Lower lobe of right lung (tissue), 2 donors: ENCODE data around the gene PSMG4. TPM values are rescaled to one million over a fixed set of nuclear protein-coding genes. Genes with fewer than 3 reads are reported as not detected.

Experiments
- ATAC-seq, 2 donors: fragments of 200-7000 bp; cut with Tn5 transposase; one replicate each; pipeline ENCODE4 v1.9.1; 2020 to 2022; ENCODE audit warnings: mild to moderate bottlenecking in 2 of 2, moderate library complexity in 2 of 2
- DNase-seq: peaks from one replicate; pipeline ENCODE4 v3.0.0-alpha.2; 2020
- H3K27ac ChIP-seq: fragments of 200-600 bp; one replicate; pipeline ENCODE4 v1.8.0; 2022
- H3K27me3 ChIP-seq: fragments of 200-600 bp; one replicate; pipeline ENCODE4 v1.8.0; 2022; ENCODE audit warnings: low read depth
- H3K36me3 ChIP-seq: fragments of 200-600 bp; one replicate; pipeline ENCODE4 v1.8.0; 2022; ENCODE audit warnings: mild to moderate bottlenecking
- H3K4me1 ChIP-seq: fragments of 200-600 bp; one replicate; pipeline ENCODE4 v1.8.0; 2022
- H3K4me3 ChIP-seq: fragments of 200-600 bp; one replicate; pipeline ENCODE4 v1.8.0; 2022; ENCODE audit warnings: mild to moderate bottlenecking
- H3K9me3 ChIP-seq: fragments of 200-600 bp; one replicate; pipeline ENCODE4 v1.8.0; 2022
- CTCF ChIP-seq: fragments of 200-600 bp; IDR thresholded peaks from one replicate; pipeline ENCODE4 v1.8.0; 2022; ENCODE audit warnings: antibody characterized with exemption, mild to moderate bottlenecking
- intact Hi-C: fragments of 100-400 bp; cut with DNase I; formaldehyde crosslinking; loops from one replicate; pipeline ENCODE4 v1.11.0; 2022
- total RNA-seq: library from RNA; stranded (reverse); fragmentation: NEBNext Ultra II Directional; extraction: Animal tissue kit (Norgen Biotek cat#: 25700); gene quantifications from one replicate; pipeline ENCODE4 v1.2.1, GENCODE V29; 2021
- donor health status: DM: no; HTN: yes; CAD: no; lungs with severe emphysema.

The PSMG4 gene
- total RNA-seq, 1 donor from 2014 or later: 19.1 TPM

- H3K27ac ChIP-seq: no peak overlapping the region
- H3K36me3 ChIP-seq: peaks cover 12% of the 10 kb centered on the region
- intact Hi-C loops: no loop called here
- no peak for TF ChIP-seq CTCF
- no peaks in the 10 kb centered on the region for H3K27me3 ChIP-seq
- H3K4me1 ChIP-seq: no peaks in the 10 kb centered on the region
- no peak overlapping the region for H3K4me3 ChIP-seq
- ATAC-seq: no peak
- no peaks in the 10 kb centered on the region for H3K9me3 ChIP-seq
- DNase-seq: no peak
These were observed 32.1 kb downstream of the PSMG4 start for GRCh38 chr6:3290931-3291211.

- ATAC-seq (no peak), DNase-seq (no peak)
- no peak overlapping the region for H3K4me3 ChIP-seq
- no peaks in the 10 kb centered on the region for H3K9me3 ChIP-seq
- H3K27me3 ChIP-seq: no peaks in the 10 kb centered on the region
- intact Hi-C loops: no loop called here
- TF ChIP-seq CTCF: no peak
- H3K36me3 ChIP-seq: peaks cover 12% of the 10 kb centered on the region
- H3K27ac ChIP-seq: no peak overlapping the region
- H3K4me1 ChIP-seq: no peaks in the 10 kb centered on the region
These were observed 32.6 kb downstream of the PSMG4 start for GRCh38 chr6:3291346-3291745.

GRCh38 chr6:3291987-3292386 lies 33.2 kb downstream of the PSMG4 start:
- H3K27ac ChIP-seq: peak overlapping the region; percentile 7
- DNase-seq (no peak), ATAC-seq (no peak)
- TF ChIP-seq CTCF: no peak
- H3K27me3 ChIP-seq: no peaks in the 10 kb centered on the region
- intact Hi-C loops: no loop called here
- no peaks in the 10 kb centered on the region for H3K4me1 ChIP-seq
- peaks cover 8% of the 10 kb centered on the region for H3K36me3 ChIP-seq
- no peaks in the 10 kb centered on the region for H3K9me3 ChIP-seq
- no peak overlapping the region for H3K4me3 ChIP-seq

- Histone ChIP-seq H3K36me3 (peaks cover 6% of the 10 kb centered on the region), H3K27me3 (no peaks in the 10 kb centered on the region), H3K4me3 (no peak overlapping the region), H3K9me3 (no peaks in the 10 kb centered on the region), H3K27ac (peak overlapping the region; percentile 7), H3K4me1 (no peaks in the 10 kb centered on the region)
- DNase-seq (no peak), ATAC-seq (no peak)
- no peak for TF ChIP-seq CTCF
- intact Hi-C loops: no loop called here
These were observed 33.9 kb downstream of the PSMG4 start for GRCh38 chr6:3292431-3293197.

- Histone ChIP-seq H3K9me3 (no peaks in the 10 kb centered on the region), H3K27me3 (no peaks in the 10 kb centered on the region), H3K27ac (no peak overlapping the region), H3K4me1 (no peaks in the 10 kb centered on the region), H3K36me3 (peaks cover 6% of the 10 kb centered on the region), H3K4me3 (no peak overlapping the region)
- TF ChIP-seq CTCF: no peak
- intact Hi-C loops: no loop called here
- no peak for DNase-seq
- ATAC-seq: peak in 1 of 2 donors; percentile 13
These were observed 34.8 kb downstream of the PSMG4 start for GRCh38 chr6:3293271-3294155.
